ENCODE measurements around the gene MDH1. TPM values are rescaled to one million over a fixed set of nuclear protein-coding genes. Genes with fewer than 3 reads are reported as not detected.
A peak's percentile ranks its signal among the peaks of the same experiment; 100 is the strongest.
"Not testable (repeated sequence)": the region's sequence is repeated elsewhere in the genome, so short reads cannot be mapped to it uniquely, and the experiment has no call there.

MDH1 gene
- total and polyA plus RNA-seq, 12 donors = 1,017 to 1,698 (median 1,564) TPM

DNA sequence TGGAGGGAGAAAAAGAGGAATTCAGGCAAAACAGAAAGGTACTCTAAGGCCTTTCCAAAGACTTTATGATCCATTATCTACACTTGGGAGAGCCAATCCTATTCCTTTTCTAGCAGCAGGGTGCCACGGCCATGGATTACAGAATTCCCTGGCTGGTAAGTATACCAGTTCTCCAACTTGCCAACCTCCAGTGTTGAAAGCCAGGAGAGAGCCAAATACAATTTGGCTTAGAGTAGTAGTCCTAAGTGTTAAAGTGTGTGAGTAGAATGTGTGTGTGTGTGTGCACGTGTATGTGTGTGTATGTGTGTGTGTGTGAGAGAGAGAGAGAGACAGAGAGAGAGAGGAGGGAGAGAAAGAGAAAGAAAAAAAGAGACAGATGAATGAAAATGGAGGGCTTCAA is 43.7 kb upstream of the MDH1 start:
- TF ChIP-seq, protein P1, sequence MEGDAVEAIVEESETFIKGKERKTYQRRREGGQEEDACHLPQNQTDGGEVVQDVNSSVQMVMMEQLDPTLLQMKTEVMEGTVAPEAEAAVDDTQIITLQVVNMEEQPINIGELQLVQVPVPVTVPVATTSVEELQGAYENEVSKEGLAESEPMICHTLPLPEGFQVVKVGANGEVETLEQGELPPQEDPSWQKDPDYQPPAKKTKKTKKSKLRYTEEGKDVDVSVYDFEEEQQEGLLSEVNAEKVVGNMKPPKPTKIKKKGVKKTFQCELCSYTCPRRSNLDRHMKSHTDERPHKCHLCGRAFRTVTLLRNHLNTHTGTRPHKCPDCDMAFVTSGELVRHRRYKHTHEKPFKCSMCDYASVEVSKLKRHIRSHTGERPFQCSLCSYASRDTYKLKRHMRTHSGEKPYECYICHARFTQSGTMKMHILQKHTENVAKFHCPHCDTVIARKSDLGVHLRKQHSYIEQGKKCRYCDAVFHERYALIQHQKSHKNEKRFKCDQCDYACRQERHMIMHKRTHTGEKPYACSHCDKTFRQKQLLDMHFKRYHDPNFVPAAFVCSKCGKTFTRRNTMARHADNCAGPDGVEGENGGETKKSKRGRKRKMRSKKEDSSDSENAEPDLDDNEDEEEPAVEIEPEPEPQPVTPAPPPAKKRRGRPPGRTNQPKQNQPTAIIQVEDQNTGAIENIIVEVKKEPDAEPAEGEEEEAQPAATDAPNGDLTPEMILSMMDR (IDR thresholded peaks at IDR 0.05) = no peak
- intact Hi-C loops (cut with DNase I) = no loop called here
- 46 to 71% methylated on average over 2 of the region's 2 CpGs for WGBS, 2 donors
- Histone ChIP-seq H3K27ac (peak overlapping the region in 2 of 10 donors; percentile 11 to 27), H3K4me3 (no peak overlapping the region), H3K27me3 (no peaks in the 10 kb centered on the region), H3K4me1 (peaks cover 0 to 3% (median 0%) of the 10 kb centered on the region in 9 donors), H3K36me3 (no peaks in the 10 kb centered on the region), H3K9me3 (peaks cover 0 to 12% (median 0%) of the 10 kb centered on the region in 11 donors)
- ATAC-seq (peak; percentile 84 to 98 (median 94)), DNase-seq (peak in 1 of 2 donors; percentile 40)

DNA sequence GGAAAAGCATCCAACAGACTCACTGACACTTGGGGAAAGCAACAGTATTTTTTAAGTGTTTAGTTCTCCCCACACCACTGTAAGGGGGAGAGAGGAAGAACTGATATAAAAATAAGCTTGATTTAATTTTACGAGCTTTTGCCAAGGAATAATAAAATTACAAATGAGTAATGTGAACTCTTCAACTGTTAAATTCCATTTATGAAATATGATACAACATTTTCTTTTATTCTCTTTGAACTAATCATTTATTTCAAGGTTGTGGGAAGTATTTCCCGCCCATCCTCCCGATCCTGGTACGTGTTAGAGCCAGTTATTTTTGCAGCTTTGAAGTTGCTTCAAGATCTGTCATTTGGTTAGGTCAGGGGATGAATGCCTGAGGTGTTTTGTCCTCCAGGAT is 35.7 kb upstream of the MDH1 start:
- H3K27me3 ChIP-seq = no peaks in the 10 kb centered on the region
- peaks cover 0 to 8% (median 0%) of the 10 kb centered on the region in 9 donors for H3K4me1 ChIP-seq
- no peak for ATAC-seq
- TF ChIP-seq, protein P1 (IDR thresholded peaks at IDR 0.05) = no peak
- H3K36me3 ChIP-seq = peaks cover 0 to 12% (median 0%) of the 10 kb centered on the region in 9 donors
- WGBS, 2 donors = 60 to 68% methylated on average over 4 of the region's 4 CpGs
- H3K9me3 ChIP-seq = peaks cover 0 to 28% (median 0%) of the 10 kb centered on the region in 11 donors
- no peak overlapping the region for H3K27ac ChIP-seq
- DNase-seq = no peak
- no peak overlapping the region for H3K4me3 ChIP-seq
- intact Hi-C loops (cut with DNase I) = no loop called here

DNA sequence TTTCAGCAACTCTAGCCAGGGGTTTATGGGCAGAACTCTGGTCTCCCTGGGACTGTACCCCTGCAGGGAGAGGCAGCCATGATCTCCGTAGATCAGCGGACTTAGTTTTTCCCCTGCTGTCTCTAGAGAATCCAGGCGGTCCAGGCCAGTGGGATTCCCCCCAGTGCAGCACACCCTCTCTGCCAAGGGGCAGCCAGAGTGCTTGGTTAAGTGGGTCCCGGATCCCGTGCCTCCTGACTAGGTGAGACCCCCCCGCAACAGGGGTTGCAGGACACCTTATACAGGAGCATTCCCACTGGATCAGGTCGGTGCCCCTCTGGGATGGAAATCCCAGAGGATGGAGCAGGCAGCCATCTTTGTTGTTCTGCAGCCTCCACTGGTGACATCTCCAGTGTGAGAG is 33.5 kb upstream of the MDH1 start:
- peaks cover 0 to 12% (median 0%) of the 10 kb centered on the region in 9 donors for H3K36me3 ChIP-seq
- TF ChIP-seq, protein P1 (IDR thresholded peaks at IDR 0.05) = no peak
- ATAC-seq (no peak), DNase-seq (no peak)
- intact Hi-C loops (cut with DNase I) = no loop called here
- no peaks in the 10 kb centered on the region for H3K27me3 ChIP-seq
- H3K4me1 ChIP-seq = peaks cover 0 to 8% (median 0%) of the 10 kb centered on the region in 9 donors
- 98 to 99% methylated on average over 7 of the region's 7 CpGs for WGBS, 2 donors
- H3K27ac ChIP-seq = no peak overlapping the region
- no peak overlapping the region for H3K4me3 ChIP-seq
- peaks cover 0 to 50% (median 0%) of the 10 kb centered on the region in 11 donors for H3K9me3 ChIP-seq

DNA sequence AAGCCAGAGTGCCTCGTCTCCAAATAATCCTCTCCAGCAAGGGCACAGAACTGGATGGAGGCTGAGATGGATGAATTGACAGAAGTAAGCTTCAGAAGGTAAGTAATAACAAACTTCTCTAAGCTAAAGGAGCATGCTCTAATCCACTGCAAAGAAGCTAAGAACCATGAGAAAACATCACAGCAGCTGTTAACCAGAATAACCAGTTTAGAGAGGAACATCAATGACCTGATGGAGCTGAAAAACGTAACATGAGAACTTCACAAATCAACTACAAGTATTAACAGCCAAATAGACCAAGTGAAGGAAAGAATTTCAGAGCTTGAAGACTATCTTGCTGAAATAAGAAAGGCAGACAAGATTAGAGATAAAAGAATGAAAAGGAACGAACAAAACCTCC is 32.8 kb upstream of the MDH1 start:
- DNase-seq (no peak), ATAC-seq (no peak)
- TF ChIP-seq, protein P1 (IDR thresholded peaks at IDR 0.05) = no peak
- peaks cover 0 to 8% (median 0%) of the 10 kb centered on the region in 9 donors for H3K4me1 ChIP-seq
- 91 to 93% methylated on average over 3 of the region's 3 CpGs for WGBS, 2 donors
- no peaks in the 10 kb centered on the region for H3K27me3 ChIP-seq
- peaks cover 0 to 55% (median 0%) of the 10 kb centered on the region in 11 donors for H3K9me3 ChIP-seq
- no peak overlapping the region for H3K4me3 ChIP-seq
- intact Hi-C loops (cut with DNase I) = no loop called here
- no peak overlapping the region for H3K27ac ChIP-seq
- H3K36me3 ChIP-seq = peaks cover 0 to 12% (median 0%) of the 10 kb centered on the region in 9 donors

DNA sequence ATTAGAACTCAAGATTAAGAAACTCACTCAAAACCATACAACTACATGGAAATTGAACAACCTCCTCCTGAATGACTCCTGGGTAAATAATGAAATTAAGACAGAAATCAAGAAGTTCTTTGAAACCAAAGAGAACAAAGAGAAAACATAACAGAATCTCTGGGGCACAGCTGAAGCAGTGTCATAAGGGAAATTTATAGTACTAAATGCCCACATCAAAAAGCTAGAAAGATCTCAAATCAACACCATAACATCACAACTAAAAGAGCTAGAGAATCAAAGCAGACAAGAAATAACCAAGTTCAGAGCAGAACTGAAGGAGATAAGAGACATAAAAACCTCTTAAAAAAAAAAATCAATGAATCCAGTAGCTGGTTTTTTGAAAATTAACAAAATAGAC is 30.9 kb upstream of the MDH1 start:
- ATAC-seq = not testable (repeated sequence)

DNA sequence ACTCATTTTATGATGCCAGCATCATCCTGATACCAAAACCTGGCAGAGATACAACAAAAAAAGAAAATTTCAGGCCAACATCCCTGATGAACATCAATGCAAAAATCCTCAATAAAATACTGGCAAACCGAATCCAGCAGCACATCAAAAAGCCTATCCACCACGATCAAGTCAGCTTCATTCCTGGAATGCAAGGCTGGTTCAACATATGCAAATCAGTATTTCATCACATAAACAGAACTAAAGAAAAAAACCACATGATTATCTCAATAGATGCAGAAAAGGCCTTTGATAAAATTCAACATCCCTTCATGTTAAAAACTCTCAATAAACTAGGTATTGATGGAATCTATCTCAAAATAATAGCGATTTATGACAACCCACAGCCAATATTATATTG is 29.8 kb upstream of the MDH1 start:
- Histone ChIP-seq H3K9me3 (peaks cover 0 to 64% (median 0%) of the 10 kb centered on the region in 11 donors), H3K36me3 (peaks cover 0 to 15% (median 0%) of the 10 kb centered on the region in 9 donors)
- H3K27me3 ChIP-seq; H3K4me3 ChIP-seq; H3K27ac ChIP-seq; H3K4me1 ChIP-seq; ATAC-seq; intact Hi-C loops (cut with DNase I); DNase-seq: not testable (repeated sequence)
- WGBS, 2 donors = 64 to 89% methylated on average over 3 of the region's 3 CpGs

More for the DNA sequence above, 30.9 kb upstream of the MDH1 start:
- H3K27me3 ChIP-seq; H3K27ac ChIP-seq; intact Hi-C loops (cut with DNase I); H3K4me1 ChIP-seq; DNase-seq; H3K4me3 ChIP-seq: not testable (repeated sequence)
- Histone ChIP-seq H3K36me3 (peaks cover 0 to 12% (median 0%) of the 10 kb centered on the region in 9 donors), H3K9me3 (peaks cover 0 to 64% (median 0%) of the 10 kb centered on the region in 11 donors)

Data from heart right ventricle (tissue), 16 donors.